HG03565 (cell line): ENCODE data around the gene NANOS3.

Experiments used
- ATAC-seq: cut with Tn5 transposase; IDR thresholded peaks from one replicate; pipeline ENCODE4 v1.9.1; 2021; ENCODE audit warnings: mild to moderate bottlenecking, moderate library complexity; ENCODE audit not compliant: unreplicated experiment

NANOS3 gene

GRCh38 chr19:13884726-13885591 is 8.0 kb downstream of the NANOS3 start:
- ATAC-seq: no peak

GRCh38 chr19:13885826-13886365 is 9.0 kb downstream of the NANOS3 start:
- no peak for ATAC-seq

GRCh38 chr19:13887018-13887436 is 10.1 kb downstream of the NANOS3 start:
- ATAC-seq: no peak

- ATAC-seq: no peak
Observed at GRCh38 chr19:13887517-13887916, 10.6 kb downstream of the NANOS3 start.

DNA sequence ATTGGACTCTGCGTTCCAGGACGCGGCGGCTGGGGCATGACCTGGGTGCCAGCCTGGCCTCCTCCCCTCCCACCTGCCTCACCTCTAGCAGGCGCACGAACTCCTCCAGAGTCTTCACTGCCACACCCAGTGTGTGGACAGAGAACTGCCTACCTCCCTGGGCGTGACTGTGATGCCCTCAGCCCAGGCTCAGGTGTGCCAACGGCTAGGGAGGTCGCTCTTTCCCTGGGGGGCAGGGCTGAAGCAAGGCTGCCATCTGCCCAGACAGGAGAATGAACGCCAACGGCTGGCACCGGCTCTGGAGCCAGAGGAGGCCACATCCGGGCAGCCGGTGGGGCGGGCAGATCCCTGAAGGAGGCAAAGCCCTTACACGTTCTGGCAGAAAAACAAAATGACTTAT is 11.3 kb downstream of the NANOS3 start:
- no peak for ATAC-seq

GRCh38 chr19:13890136-13890535 is 13.2 kb downstream of the NANOS3 start:
- no peak for ATAC-seq

DNA sequence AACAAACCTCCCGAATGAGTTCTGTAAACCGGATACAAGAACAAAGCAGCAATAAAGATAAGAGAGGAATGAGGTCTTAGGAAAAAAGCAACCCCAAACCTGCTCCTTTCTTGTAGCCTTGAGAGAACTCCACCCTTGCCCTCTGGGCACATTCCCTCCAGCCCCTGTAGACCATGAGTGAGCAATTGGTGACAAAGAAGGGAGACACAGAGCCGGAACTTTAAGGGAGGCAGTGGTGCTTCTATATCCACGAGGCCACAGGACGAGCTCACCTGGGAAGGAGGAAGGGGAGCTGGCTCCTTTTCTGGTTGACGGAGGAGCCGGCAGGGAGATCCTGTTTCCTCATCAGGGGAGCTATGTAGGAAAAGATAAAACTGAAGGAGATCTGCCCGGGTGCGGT is 15.9 kb downstream of the NANOS3 start:
- ATAC-seq: no peak

DNA sequence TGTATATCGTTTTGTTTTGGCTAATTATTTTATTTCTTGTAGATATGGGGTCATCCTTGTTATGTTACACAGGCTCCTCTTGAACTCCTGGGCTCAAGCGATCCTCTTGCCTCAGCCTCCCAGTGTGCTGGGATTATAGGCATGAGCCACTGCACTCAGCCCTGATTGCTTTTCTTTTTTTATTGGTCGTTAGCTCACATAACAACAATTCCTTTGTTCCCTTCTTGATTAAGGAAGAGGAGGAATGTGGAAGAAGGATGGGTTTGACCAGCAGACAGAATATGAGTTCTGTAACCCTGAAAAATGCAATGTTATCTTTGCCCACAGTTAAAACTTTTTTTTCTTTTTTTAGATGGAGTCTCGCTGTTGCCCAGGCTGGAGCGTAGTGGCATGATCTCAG is 17.6 kb downstream of the NANOS3 start:
- no peak for ATAC-seq

DNA sequence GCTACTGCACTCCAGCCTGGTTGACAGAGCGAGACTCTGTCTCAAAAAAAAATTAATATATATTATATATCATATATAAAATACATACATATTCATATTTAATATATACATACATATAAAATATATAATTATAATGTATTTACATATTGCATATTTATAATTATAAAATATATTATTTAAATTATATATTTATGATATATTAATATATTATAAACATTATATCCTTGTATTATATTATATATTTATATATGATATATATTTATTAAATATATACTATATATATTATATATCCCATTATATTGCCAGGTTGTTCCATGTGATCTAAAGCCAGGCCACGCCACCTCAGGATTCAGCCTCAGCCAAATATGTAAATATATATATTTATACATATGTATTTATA is 19.3 kb downstream of the NANOS3 start:
- no peak for ATAC-seq

GRCh38 chr19:13899393-13899792 is 22.5 kb downstream of the NANOS3 start:
- ATAC-seq: no peak

- no peak for ATAC-seq
Observed at GRCh38 chr19:13899912-13900584, 23.1 kb downstream of the NANOS3 start.

DNA sequence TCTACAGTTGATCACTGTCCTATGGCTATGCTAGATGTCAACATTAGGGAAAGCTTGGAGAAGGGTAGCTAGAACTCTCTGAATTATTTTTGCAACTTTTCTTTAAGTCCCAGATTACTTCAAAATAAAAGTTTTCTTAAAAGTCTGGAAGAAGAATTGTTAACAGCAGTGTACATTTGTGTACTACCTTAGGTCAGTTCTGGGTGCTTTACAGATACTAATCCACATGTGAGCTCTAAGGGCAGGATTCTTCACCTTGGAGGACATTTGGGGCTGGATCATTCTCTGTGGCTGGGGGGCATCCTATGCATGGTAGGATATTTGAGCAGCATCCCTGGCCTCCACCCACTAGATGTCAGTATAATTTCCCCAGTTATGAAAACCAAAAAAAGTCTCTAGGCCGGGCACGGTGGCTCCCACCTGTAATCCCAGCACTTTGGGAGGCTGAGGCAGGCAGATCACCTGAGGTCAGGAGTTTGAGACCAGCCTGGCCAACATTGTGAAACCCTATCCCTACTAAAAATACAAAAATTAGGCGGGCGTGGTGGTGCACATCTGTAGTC is 26.1 kb downstream of the NANOS3 start:
- ATAC-seq: no peak

- peak; percentile 88 for ATAC-seq
Observed at GRCh38 chr19:13905634-13906520, 28.9 kb downstream of the NANOS3 start, which contains the start of the genes BRME1 and CC2D1A. Gene BRME1 (minus strand): TSS chr19:13906117. CDS start chr19:13904892, 1,225 bp downstream. Gene CC2D1A (plus strand): TSS chr19:13906201. CDS start chr19:13906442, 241 bp downstream.

DNA sequence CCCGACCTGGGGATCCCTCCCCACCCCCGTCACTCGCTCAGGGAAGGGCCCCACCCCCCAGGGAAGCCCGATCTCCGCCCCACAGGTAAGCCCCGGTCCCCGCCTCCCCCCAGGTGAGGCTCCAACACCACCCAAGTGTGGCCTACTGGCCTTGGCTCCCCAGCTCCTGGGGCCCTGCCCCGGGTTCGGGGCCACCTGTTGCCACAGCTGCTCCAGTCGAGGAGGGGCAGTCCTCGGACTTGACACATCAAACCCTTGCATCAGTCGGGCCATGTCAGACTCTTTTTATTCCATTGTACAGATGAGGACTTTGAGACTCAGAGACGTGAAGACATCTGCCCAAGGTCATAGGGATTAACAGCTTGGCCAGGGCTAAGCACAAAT is 29.6 kb downstream of the NANOS3 start:
- ATAC-seq: no peak

GRCh38 chr19:13906910-13907309 is 30.0 kb downstream of the NANOS3 start:
- no peak for ATAC-seq

DNA sequence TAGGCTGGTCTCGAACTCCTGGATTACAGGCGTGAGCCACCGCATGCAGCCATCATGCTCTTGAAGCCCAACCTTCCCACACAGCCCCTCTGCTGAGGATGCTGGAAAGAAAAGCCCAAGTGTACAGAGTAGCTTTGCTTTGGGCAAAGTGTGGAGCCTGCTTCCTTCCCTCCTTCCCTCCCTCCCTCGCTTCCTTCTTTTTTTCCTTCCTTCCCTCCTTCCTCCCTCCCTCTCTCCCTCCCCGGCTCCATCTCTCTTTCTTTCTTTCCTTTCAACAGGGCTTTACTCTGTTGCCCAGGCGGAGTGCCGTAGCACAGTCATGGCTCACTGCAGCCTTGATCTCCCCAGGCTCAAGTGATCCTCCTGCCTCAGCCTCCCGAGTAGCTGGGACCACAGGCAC is 31.7 kb downstream of the NANOS3 start:
- no peak for ATAC-seq

GRCh38 chr19:13909430-13909829 is 32.5 kb downstream of the NANOS3 start:
- no peak for ATAC-seq

- ATAC-seq: no peak
Observed at GRCh38 chr19:13913352-13913751, 36.4 kb downstream of the NANOS3 start.

DNA sequence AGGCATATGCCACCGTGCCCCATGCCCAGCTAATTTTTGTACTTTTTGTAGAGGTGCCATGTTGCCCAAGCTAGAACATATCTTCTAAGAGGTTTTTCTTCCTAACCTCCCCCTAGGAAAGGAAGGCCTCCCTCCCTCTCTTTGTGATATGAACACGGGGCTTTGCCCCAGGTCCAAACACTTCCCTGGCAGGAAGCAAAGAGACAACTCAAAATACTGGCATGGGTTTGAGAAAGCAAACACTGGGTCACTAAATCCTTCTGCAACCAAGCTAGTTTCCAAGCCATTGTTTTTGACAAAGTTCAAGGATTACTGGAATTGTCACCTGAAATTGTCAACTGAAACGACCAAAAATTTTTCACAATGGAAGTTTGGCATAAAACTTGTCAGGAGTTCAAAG is 37.8 kb downstream of the NANOS3 start:
- no peak for ATAC-seq

DNA sequence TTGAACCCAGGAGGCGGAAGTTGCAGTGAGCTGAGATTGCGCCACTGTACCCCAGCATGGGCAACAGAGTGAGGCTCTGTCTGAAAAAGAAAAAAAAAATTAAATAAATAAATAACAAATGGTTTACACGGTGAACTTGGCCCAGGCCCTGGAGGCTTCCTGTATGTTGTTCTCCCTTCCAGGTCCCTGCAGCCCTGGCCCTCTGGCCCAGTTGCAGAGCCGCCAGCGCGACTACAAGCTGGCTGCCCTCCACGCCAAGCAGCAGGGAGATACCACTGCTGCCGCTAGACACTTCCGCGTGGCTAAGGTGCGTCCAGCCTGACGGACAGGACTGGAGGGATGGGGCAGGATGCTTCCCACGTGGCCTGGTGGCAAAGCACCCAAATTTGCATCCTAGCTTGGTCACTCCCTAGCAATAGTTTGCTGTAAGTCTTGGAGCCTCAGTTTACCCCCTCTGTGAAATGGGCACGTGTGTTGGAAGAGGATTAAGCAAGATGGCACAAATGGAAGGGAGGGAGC is 41.0 kb downstream of the NANOS3 start:
- no peak for ATAC-seq
